OCI-LY7 (cell line): Measurements from ENCODE around the gene DENND1A. TPM values are rescaled to one million over a fixed set of nuclear protein-coding genes. Genes with fewer than 3 reads are reported as not detected.

Experiments
- BruUV-seq: library from RNA; stranded (reverse); fragments of 400-500 nt; replicated peaks from 2 replicates; lab custom pipeline; 2021; lab: Mats Ljungman, UMichigan
- CTCF ChIA-PET: fragments of 300-600 bp; sonication (Branson Sonifier 250); formaldehyde crosslinking; loops from one replicate; lab custom pipeline; 2022; ENCODE audit warnings: antibody characterized with exemption; ENCODE audit not compliant: unreplicated experiment; lab: Charles Lee
- POLR2A ChIA-PET: fragments of 300-600 bp; sonication (Branson Sonifier 250); formaldehyde crosslinking; loops from one replicate; lab custom pipeline; 2022; ENCODE audit warnings: antibody characterized with exemption; lab: Charles Lee
- DNase-seq: peaks from one replicate; pipeline ENCODE4 v3.0.0-alpha.2; 2015; ENCODE audit warnings: low spot score
- H2AFZ ChIP-seq: fragments of 200-600 bp; sonication (generic), shearing (Covaris generic); 2 replicates; pipeline ENCODE4 v1.6.1; 2014; ENCODE audit warnings: mild to moderate bottlenecking, antibody characterized with exemption, low read length, moderate library complexity
- H3K27ac ChIP-seq: fragments of 200-600 bp; sonication (generic); 2 replicates; pipeline ENCODE4 v1.5.1; 2014; ENCODE audit warnings: mixed run types, low read depth, mild to moderate bottlenecking, moderate library complexity, low read length, inconsistent platforms; ENCODE audit not compliant: poor library complexity, severe bottlenecking
- H3K36me3 ChIP-seq: fragments of 200-600 bp; sonication (generic); 2 replicates; pipeline ENCODE4 v1.6.1; 2014; ENCODE audit warnings: mild to moderate bottlenecking, antibody characterized with exemption, low read length, moderate library complexity, mixed read lengths; ENCODE audit not compliant: insufficient read depth
- H3K4me1 ChIP-seq: fragments of 200-600 bp; sonication (generic); 2 replicates; pipeline ENCODE4 v1.5.1; 2014; ENCODE audit warnings: mild to moderate bottlenecking, low read length; ENCODE audit not compliant: insufficient read depth, poor library complexity, severe bottlenecking
- H3K4me2 ChIP-seq: fragments of 200-600 bp; sonication (generic); 2 replicates; pipeline ENCODE4 v1.6.1; 2014; ENCODE audit warnings: mild to moderate bottlenecking, low read length
- H3K4me3 ChIP-seq: fragments of 200-600 bp; sonication (generic); 2 replicates; pipeline ENCODE4 v1.5.1; 2014; ENCODE audit warnings: mild to moderate bottlenecking, low read depth, low read length; ENCODE audit not compliant: poor library complexity, severe bottlenecking
- H3K79me2 ChIP-seq: fragments of 200-600 bp; sonication (generic); 2 replicates; pipeline ENCODE4 v1.6.1; 2016; ENCODE audit warnings: low read depth, mild to moderate bottlenecking, low read length, moderate library complexity, mixed read lengths; ENCODE audit not compliant: insufficient read depth
- H3K9me2 ChIP-seq: fragments of 200-600 bp; sonication (generic); 2 replicates; pipeline ENCODE4 v1.6.1; 2016; ENCODE audit warnings: mild to moderate bottlenecking, low read length, mixed read lengths; ENCODE audit not compliant: insufficient read depth
- H3K9me3 ChIP-seq: fragments of 200-600 bp; sonication (generic); 2 replicates; pipeline ENCODE4 v1.6.1; 2014; ENCODE audit warnings: mild to moderate bottlenecking, mixed run types, low read length, mixed read lengths
- H4K20me1 ChIP-seq: fragments of 200-600 bp; sonication (generic); 2 replicates; pipeline ENCODE4 v1.6.1; 2014; ENCODE audit warnings: mild to moderate bottlenecking, antibody characterized with exemption, low read length, moderate library complexity, mixed read lengths; ENCODE audit not compliant: insufficient read depth
- CTCF ChIP-seq: fragments of 200-600 bp; sonication (generic); conservative IDR thresholded peaks from 2 replicates; pipeline ENCODE4 v1.5.1; 2014; ENCODE audit warnings: mild to moderate bottlenecking, antibody characterized with exemption, low read length, moderate library complexity, mixed read lengths
- EZH2phosphoT487 ChIP-seq: fragments of 200-600 bp; sonication (generic); IDR thresholded peaks from 2 replicates; pipeline ENCODE4 v1.6.1; 2018; ENCODE audit warnings: low read depth, borderline replicate concordance, mild to moderate bottlenecking, mixed run types, antibody characterized with exemption, low read length, moderate library complexity, mixed read lengths
- intact Hi-C: fragments of 100-400 bp; cut with micrococcal nuclease; formaldehyde crosslinking; loops from one replicate; pipeline ENCODE4 v1.10.0; 2022; ENCODE audit not compliant: unreplicated experiment
- total RNA-seq, 2 experiments: library from RNA; depleted of rRNA in 1 of 2; stranded (reverse); fragments of >200 nt in 1 of 2; shearing (Covaris generic) in 1 of 2; gene quantifications; 2 replicates each; pipeline ENCODE4 v1.2.3, GENCODE V29; 2014 to 2022

DENND1A gene
- total RNA-seq, 2 experiments from 2014 or later, result 17.9 to 36.3 TPM

GRCh38 chr9:123527981-123528380 lies 401.9 kb downstream of the DENND1A start:
- Histone ChIP-seq H3K27ac (no peak overlapping the region), H3K79me2 (no peaks in the 10 kb centered on the region), H3K4me1 (no peaks in the 10 kb centered on the region), H2AFZ (no peak overlapping the region), H4K20me1 (no peaks in the 10 kb centered on the region), H3K9me3 (peaks cover 11% of the 10 kb centered on the region), H3K4me2 (no peak overlapping the region), H3K9me2 (0 out of 2 replicates have a peak, but pooled peaks cover 3% of the 10 kb centered on the region), H3K4me3 (no peak overlapping the region), H3K36me3 (no peaks in the 10 kb centered on the region)
- TF ChIP-seq CTCF (no peak), EZH2phosphoT487 (no peak)
- CTCF ChIA-PET, result no interaction called here
- no peak for DNase-seq
- BruUV-seq, result no TSS peak
- POLR2A ChIA-PET, result no interaction called here
- intact Hi-C loops, result no loop called here

GRCh38 chr9:123525957-123526356 lies 404.0 kb downstream of the DENND1A start:
- Histone ChIP-seq H3K4me3 (no peak overlapping the region), H4K20me1 (no peaks in the 10 kb centered on the region), H3K27ac (no peak overlapping the region), H3K79me2 (no peaks in the 10 kb centered on the region), H3K4me1 (no peaks in the 10 kb centered on the region), H3K9me3 (peaks cover 11% of the 10 kb centered on the region), H3K4me2 (no peak overlapping the region), H3K9me2 (0 out of 2 replicates have a peak, but pooled peaks cover 3% of the 10 kb centered on the region), H2AFZ (no peak overlapping the region), H3K36me3 (no peaks in the 10 kb centered on the region)
- no peak for TF ChIP-seq CTCF
- TF ChIP-seq EZH2phosphoT487, result no peak
- ChIA-PET POLR2A (no interaction called here), CTCF (no interaction called here)
- intact Hi-C loops, result no loop called here
- DNase-seq, result no peak
- no TSS peak for BruUV-seq

- intact Hi-C loops, result no loop called here
- no peaks in the 10 kb centered on the region for H3K4me1 ChIP-seq
- TF ChIP-seq CTCF (no peak), EZH2phosphoT487 (no peak)
- no peak overlapping the region for H3K27ac ChIP-seq
- H3K9me3 ChIP-seq, result peaks cover 9% of the 10 kb centered on the region
- no peak overlapping the region for H3K4me2 ChIP-seq
- H3K36me3 ChIP-seq, result no peaks in the 10 kb centered on the region
- BruUV-seq, result no TSS peak
- no peaks in the 10 kb centered on the region for H3K79me2 ChIP-seq
- no peak for DNase-seq
- H2AFZ ChIP-seq, result no peak overlapping the region
- ChIA-PET CTCF (no interaction called here), POLR2A (interaction anchor here (0.7 kb wide), 2 partner anchors 1170 to 1378 kb away, joined by 4 to 5 read pairs; no protein-coding TSS in a partner anchor)
- H4K20me1 ChIP-seq, result no peaks in the 10 kb centered on the region
- H3K4me3 ChIP-seq, result no peak overlapping the region
- 0 out of 2 replicates have a peak, but pooled peaks cover 3% of the 10 kb centered on the region for H3K9me2 ChIP-seq
These were observed 404.5 kb downstream of the DENND1A start for GRCh38 chr9:123525424-123525823.
